HG03280 (cell line): Measurements from ENCODE around the gene LYRM7.

Experiments
- ATAC-seq: cut with Tn5 transposase; IDR thresholded peaks from one replicate; pipeline ENCODE4 v1.9.1; 2021; ENCODE audit warnings: mild to moderate bottlenecking, moderate library complexity; ENCODE audit not compliant: unreplicated experiment

LYRM7 gene

DNA sequence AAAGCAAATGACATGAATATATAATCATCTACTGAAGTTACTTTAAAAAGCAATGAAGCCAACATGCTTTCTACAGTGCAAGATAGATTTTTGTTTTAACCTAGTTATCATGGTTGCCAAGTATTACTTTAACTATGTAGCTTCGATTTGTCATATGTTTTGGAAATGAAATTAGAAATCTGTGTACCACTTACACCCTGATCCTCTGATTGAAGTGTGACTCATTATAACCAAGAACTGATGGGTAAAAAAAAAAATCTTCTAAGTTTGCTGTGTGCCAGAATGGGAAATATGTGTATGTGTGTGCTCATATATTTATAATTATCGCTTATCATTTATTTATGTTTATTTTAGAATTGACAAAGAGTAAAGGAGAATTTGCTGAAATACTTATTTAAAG is 84.0 kb downstream of the LYRM7 start:
- ATAC-seq, result no peak
